ENCODE data around the gene KRTAP10-11.

Gene KRTAP10-11

GRCh38 chr21:44664691-44665090 is 18.5 kb downstream of the KRTAP10-11 start:
- 93 to 94% methylated on average over 5 of the region's 5 CpGs for WGBS, 2 experiments
- Histone ChIP-seq H3K9me3 (ENCODE audit: control insufficient read depth, low read length) (no peaks in the 10 kb centered on the region), H3K4me1 (ENCODE audit: control insufficient read depth, insufficient read depth, low read length) (no peaks in the 10 kb centered on the region), H3K27ac (ENCODE audit: insufficient read depth, low read depth, low read length, poor library complexity, severe bottlenecking) (no peak overlapping the region), H3K4me3 (ENCODE audit: insufficient read depth, low read depth, low read length) (no peak overlapping the region), H3K27me3 (ENCODE audit: control insufficient read depth, insufficient read depth, low read length, poor library complexity, severe bottlenecking) (no peaks in the 10 kb centered on the region), H3K36me3 (ENCODE audit: control insufficient read depth, insufficient read depth, low read length) (no peaks in the 10 kb centered on the region)

GRCh38 chr21:44666401-44667320 is 20.4 kb downstream of the KRTAP10-11 start, which contains the start of gene KRTAP12-2:
TSS of gene KRTAP12-2 (minus strand) at chr21:44666927. CDS start at chr21:44666886, 41 bp downstream.
- no peaks in the 10 kb centered on the region for H3K27me3 ChIP-seq (ENCODE audit: control insufficient read depth, insufficient read depth, low read length, poor library complexity, severe bottlenecking)
- 89 to 92% methylated on average over 19 of the region's 19 CpGs for WGBS, 2 experiments
- no peaks in the 10 kb centered on the region for H3K4me1 ChIP-seq (ENCODE audit: control insufficient read depth, insufficient read depth, low read length)
- no peak within 1 kb of the TSS for H3K4me3 ChIP-seq (ENCODE audit: insufficient read depth, low read depth, low read length)
- H3K9me3 ChIP-seq (ENCODE audit: control insufficient read depth, low read length), result no peaks in the 10 kb centered on the region
- no peaks in the 10 kb centered on the region for H3K36me3 ChIP-seq (ENCODE audit: control insufficient read depth, insufficient read depth, low read length)
- no peak within 1 kb of the TSS for H3K27ac ChIP-seq (ENCODE audit: insufficient read depth, low read depth, low read length, poor library complexity, severe bottlenecking)

GRCh38 chr21:44667612-44668011 is 21.4 kb downstream of the KRTAP10-11 start:
- 71 to 79% methylated on average over 1 of the region's 1 CpG for WGBS, 2 experiments
- H3K9me3 ChIP-seq (ENCODE audit: control insufficient read depth, low read length), result no peaks in the 10 kb centered on the region
- no peak overlapping the region for H3K4me3 ChIP-seq (ENCODE audit: insufficient read depth, low read depth, low read length)
- H3K27me3 ChIP-seq (ENCODE audit: control insufficient read depth, insufficient read depth, low read length, poor library complexity, severe bottlenecking), result no peaks in the 10 kb centered on the region
- no peaks in the 10 kb centered on the region for H3K4me1 ChIP-seq (ENCODE audit: control insufficient read depth, insufficient read depth, low read length)
- H3K36me3 ChIP-seq (ENCODE audit: control insufficient read depth, insufficient read depth, low read length), result no peaks in the 10 kb centered on the region
- no peak overlapping the region for H3K27ac ChIP-seq (ENCODE audit: insufficient read depth, low read depth, low read length, poor library complexity, severe bottlenecking)

GRCh38 chr21:44670642-44671432 is 24.6 kb downstream of the KRTAP10-11 start:
- H3K9me3 ChIP-seq (ENCODE audit: control insufficient read depth, low read length), result no peaks in the 10 kb centered on the region
- H3K4me3 ChIP-seq (ENCODE audit: insufficient read depth, low read depth, low read length), result no peak overlapping the region
- H3K36me3 ChIP-seq (ENCODE audit: control insufficient read depth, insufficient read depth, low read length), result no peaks in the 10 kb centered on the region
- WGBS, 2 experiments, result 91 to 92% methylated on average over 3 of the region's 3 CpGs
- no peak overlapping the region for H3K27ac ChIP-seq (ENCODE audit: insufficient read depth, low read depth, low read length, poor library complexity, severe bottlenecking)
- H3K4me1 ChIP-seq (ENCODE audit: control insufficient read depth, insufficient read depth, low read length), result no peaks in the 10 kb centered on the region
- no peaks in the 10 kb centered on the region for H3K27me3 ChIP-seq (ENCODE audit: control insufficient read depth, insufficient read depth, low read length, poor library complexity, severe bottlenecking)

GRCh38 chr21:44671911-44672310 is 25.7 kb downstream of the KRTAP10-11 start:
- H3K9me3 ChIP-seq (ENCODE audit: control insufficient read depth, low read length), result no peaks in the 10 kb centered on the region
- no peak overlapping the region for H3K27ac ChIP-seq (ENCODE audit: insufficient read depth, low read depth, low read length, poor library complexity, severe bottlenecking)
- 100% methylated on average over 1 of the region's 1 CpG for WGBS, 2 experiments
- H3K36me3 ChIP-seq (ENCODE audit: control insufficient read depth, insufficient read depth, low read length), result no peaks in the 10 kb centered on the region
- H3K4me3 ChIP-seq (ENCODE audit: insufficient read depth, low read depth, low read length), result no peak overlapping the region
- no peaks in the 10 kb centered on the region for H3K4me1 ChIP-seq (ENCODE audit: control insufficient read depth, insufficient read depth, low read length)
- H3K27me3 ChIP-seq (ENCODE audit: control insufficient read depth, insufficient read depth, low read length, poor library complexity, severe bottlenecking), result no peaks in the 10 kb centered on the region

- Histone ChIP-seq H3K36me3 (ENCODE audit: control insufficient read depth, insufficient read depth, low read length) (no peaks in the 10 kb centered on the region), H3K4me3 (ENCODE audit: insufficient read depth, low read depth, low read length) (no peak overlapping the region), H3K9me3 (ENCODE audit: control insufficient read depth, low read length) (no peaks in the 10 kb centered on the region), H3K27me3 (ENCODE audit: control insufficient read depth, insufficient read depth, low read length, poor library complexity, severe bottlenecking) (no peaks in the 10 kb centered on the region), H3K27ac (ENCODE audit: insufficient read depth, low read depth, low read length, poor library complexity, severe bottlenecking) (no peak overlapping the region), H3K4me1 (ENCODE audit: control insufficient read depth, insufficient read depth, low read length) (no peaks in the 10 kb centered on the region)
- 95% methylated on average over 13 of the region's 13 CpGs for WGBS, 2 experiments
Measured at GRCh38 chr21:44677881-44678280, 31.7 kb downstream of the KRTAP10-11 start.

- H3K4me3 ChIP-seq (ENCODE audit: insufficient read depth, low read depth, low read length), result no peak overlapping the region
- H3K27ac ChIP-seq (ENCODE audit: insufficient read depth, low read depth, low read length, poor library complexity, severe bottlenecking), result no peak overlapping the region
- no peaks in the 10 kb centered on the region for H3K36me3 ChIP-seq (ENCODE audit: control insufficient read depth, insufficient read depth, low read length)
- WGBS, 2 experiments, result 83% methylated on average over 11 of the region's 11 CpGs
- no peaks in the 10 kb centered on the region for H3K4me1 ChIP-seq (ENCODE audit: control insufficient read depth, insufficient read depth, low read length)
- H3K9me3 ChIP-seq (ENCODE audit: control insufficient read depth, low read length), result no peaks in the 10 kb centered on the region
- no peaks in the 10 kb centered on the region for H3K27me3 ChIP-seq (ENCODE audit: control insufficient read depth, insufficient read depth, low read length, poor library complexity, severe bottlenecking)
Measured at GRCh38 chr21:44681152-44681551, 34.9 kb downstream of the KRTAP10-11 start.

GRCh38 chr21:44681861-44682579 is 35.8 kb downstream of the KRTAP10-11 start, which contains the start of gene KRTAP12-1:
TSS of gene KRTAP12-1 (minus strand) at chr21:44682163. CDS start at chr21:44682123, 40 bp downstream.
- H3K27me3 ChIP-seq (ENCODE audit: control insufficient read depth, insufficient read depth, low read length, poor library complexity, severe bottlenecking), result no peaks in the 10 kb centered on the region
- H3K27ac ChIP-seq (ENCODE audit: insufficient read depth, low read depth, low read length, poor library complexity, severe bottlenecking), result no peak within 1 kb of the TSS
- H3K4me1 ChIP-seq (ENCODE audit: control insufficient read depth, insufficient read depth, low read length), result peaks cover 7% of the 10 kb centered on the region
- no peak within 1 kb of the TSS for H3K4me3 ChIP-seq (ENCODE audit: insufficient read depth, low read depth, low read length)
- no peaks in the 10 kb centered on the region for H3K36me3 ChIP-seq (ENCODE audit: control insufficient read depth, insufficient read depth, low read length)
- WGBS, 2 experiments, result 94 to 95% methylated on average over 23 of the region's 23 CpGs
- no peaks in the 10 kb centered on the region for H3K9me3 ChIP-seq (ENCODE audit: control insufficient read depth, low read length)

- Histone ChIP-seq H3K4me1 (ENCODE audit: control insufficient read depth, insufficient read depth, low read length) (peaks cover 13% of the 10 kb centered on the region), H3K27ac (ENCODE audit: insufficient read depth, low read depth, low read length, poor library complexity, severe bottlenecking) (no peak overlapping the region), H3K4me3 (ENCODE audit: insufficient read depth, low read depth, low read length) (no peak overlapping the region), H3K9me3 (ENCODE audit: control insufficient read depth, low read length) (no peaks in the 10 kb centered on the region), H3K36me3 (ENCODE audit: control insufficient read depth, insufficient read depth, low read length) (no peaks in the 10 kb centered on the region), H3K27me3 (ENCODE audit: control insufficient read depth, insufficient read depth, low read length, poor library complexity, severe bottlenecking) (no peaks in the 10 kb centered on the region)
- WGBS, 2 experiments, result 90 to 92% methylated on average over 15 of the region's 15 CpGs
Measured at GRCh38 chr21:44682580-44683151, 36.5 kb downstream of the KRTAP10-11 start.

Data from ectodermal cell (in vitro differentiated cells).